GM12892 (cell line): ENCODE data around the gene MORN4.

Experiments
- POLR2A ChIP-seq: IDR thresholded peaks from 2 replicates; pipeline ENCODE4 v1.6.1; 2011; ENCODE audit warnings: low read depth, low read length, control low read depth
- POLR2AphosphoS5 ChIP-seq: IDR thresholded peaks from 2 replicates; pipeline ENCODE4 v1.6.1; 2011; ENCODE audit warnings: low read depth, low read length, control low read depth
- TAF1 ChIP-seq: IDR thresholded peaks from 2 replicates; pipeline ENCODE4 v1.6.1; 2011; ENCODE audit warnings: low read depth, mild to moderate bottlenecking, control low read depth, low read length, borderline replicate concordance

DNA sequence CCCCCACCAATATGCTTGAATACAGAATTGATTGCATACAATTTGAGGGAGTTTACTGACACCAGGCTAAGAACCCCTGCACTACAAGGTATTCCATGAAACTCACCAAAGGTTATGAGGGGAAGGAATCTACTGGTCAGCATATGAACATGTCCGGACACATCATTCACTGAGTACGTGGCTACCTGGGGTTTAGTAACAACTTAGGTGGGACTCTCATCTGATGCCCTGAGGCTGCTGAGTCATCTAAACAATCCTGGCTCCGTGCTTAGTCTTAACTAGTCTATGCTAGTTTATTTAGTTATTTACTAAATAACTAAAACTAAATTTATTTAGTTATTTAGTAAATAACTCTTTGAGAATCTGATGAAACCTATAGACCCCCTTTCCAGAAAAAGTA is 18.5 kb upstream of the MORN4 start:
- TF ChIP-seq POLR2A = no peak
- TF ChIP-seq TAF1 = no peak
- no peak for TF ChIP-seq POLR2AphosphoS5
